Measurements from ENCODE around the gene TUT7. TPM values are rescaled to one million over a fixed set of nuclear protein-coding genes. Genes with fewer than 3 reads are reported as not detected.

The TUT7 gene
- total and polyA plus RNA-seq, 2 experiments from 2014 or later = 21.4 to 23.8 TPM

DNA sequence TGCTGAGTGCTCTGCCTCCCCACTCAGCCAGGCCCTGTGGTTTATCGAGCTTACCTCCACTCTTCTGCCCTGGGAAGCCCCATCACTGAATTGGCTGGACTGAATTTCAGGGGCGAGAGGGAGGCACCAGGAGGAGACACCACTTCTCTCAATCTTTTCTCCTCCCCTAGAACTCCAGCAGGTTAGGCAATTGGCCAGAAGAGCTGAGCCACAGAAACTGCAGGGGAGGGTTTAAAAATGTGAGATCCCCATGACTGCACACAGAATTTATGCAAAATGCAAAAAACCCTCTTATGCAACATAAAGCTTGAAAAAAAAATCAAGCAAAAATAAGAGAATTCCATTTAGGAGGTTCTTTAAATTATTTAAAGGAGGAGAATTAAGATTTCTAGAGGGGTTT lies 29.9 kb downstream of the TUT7 start (continued):
- TF ChIP-seq, protein P1, sequence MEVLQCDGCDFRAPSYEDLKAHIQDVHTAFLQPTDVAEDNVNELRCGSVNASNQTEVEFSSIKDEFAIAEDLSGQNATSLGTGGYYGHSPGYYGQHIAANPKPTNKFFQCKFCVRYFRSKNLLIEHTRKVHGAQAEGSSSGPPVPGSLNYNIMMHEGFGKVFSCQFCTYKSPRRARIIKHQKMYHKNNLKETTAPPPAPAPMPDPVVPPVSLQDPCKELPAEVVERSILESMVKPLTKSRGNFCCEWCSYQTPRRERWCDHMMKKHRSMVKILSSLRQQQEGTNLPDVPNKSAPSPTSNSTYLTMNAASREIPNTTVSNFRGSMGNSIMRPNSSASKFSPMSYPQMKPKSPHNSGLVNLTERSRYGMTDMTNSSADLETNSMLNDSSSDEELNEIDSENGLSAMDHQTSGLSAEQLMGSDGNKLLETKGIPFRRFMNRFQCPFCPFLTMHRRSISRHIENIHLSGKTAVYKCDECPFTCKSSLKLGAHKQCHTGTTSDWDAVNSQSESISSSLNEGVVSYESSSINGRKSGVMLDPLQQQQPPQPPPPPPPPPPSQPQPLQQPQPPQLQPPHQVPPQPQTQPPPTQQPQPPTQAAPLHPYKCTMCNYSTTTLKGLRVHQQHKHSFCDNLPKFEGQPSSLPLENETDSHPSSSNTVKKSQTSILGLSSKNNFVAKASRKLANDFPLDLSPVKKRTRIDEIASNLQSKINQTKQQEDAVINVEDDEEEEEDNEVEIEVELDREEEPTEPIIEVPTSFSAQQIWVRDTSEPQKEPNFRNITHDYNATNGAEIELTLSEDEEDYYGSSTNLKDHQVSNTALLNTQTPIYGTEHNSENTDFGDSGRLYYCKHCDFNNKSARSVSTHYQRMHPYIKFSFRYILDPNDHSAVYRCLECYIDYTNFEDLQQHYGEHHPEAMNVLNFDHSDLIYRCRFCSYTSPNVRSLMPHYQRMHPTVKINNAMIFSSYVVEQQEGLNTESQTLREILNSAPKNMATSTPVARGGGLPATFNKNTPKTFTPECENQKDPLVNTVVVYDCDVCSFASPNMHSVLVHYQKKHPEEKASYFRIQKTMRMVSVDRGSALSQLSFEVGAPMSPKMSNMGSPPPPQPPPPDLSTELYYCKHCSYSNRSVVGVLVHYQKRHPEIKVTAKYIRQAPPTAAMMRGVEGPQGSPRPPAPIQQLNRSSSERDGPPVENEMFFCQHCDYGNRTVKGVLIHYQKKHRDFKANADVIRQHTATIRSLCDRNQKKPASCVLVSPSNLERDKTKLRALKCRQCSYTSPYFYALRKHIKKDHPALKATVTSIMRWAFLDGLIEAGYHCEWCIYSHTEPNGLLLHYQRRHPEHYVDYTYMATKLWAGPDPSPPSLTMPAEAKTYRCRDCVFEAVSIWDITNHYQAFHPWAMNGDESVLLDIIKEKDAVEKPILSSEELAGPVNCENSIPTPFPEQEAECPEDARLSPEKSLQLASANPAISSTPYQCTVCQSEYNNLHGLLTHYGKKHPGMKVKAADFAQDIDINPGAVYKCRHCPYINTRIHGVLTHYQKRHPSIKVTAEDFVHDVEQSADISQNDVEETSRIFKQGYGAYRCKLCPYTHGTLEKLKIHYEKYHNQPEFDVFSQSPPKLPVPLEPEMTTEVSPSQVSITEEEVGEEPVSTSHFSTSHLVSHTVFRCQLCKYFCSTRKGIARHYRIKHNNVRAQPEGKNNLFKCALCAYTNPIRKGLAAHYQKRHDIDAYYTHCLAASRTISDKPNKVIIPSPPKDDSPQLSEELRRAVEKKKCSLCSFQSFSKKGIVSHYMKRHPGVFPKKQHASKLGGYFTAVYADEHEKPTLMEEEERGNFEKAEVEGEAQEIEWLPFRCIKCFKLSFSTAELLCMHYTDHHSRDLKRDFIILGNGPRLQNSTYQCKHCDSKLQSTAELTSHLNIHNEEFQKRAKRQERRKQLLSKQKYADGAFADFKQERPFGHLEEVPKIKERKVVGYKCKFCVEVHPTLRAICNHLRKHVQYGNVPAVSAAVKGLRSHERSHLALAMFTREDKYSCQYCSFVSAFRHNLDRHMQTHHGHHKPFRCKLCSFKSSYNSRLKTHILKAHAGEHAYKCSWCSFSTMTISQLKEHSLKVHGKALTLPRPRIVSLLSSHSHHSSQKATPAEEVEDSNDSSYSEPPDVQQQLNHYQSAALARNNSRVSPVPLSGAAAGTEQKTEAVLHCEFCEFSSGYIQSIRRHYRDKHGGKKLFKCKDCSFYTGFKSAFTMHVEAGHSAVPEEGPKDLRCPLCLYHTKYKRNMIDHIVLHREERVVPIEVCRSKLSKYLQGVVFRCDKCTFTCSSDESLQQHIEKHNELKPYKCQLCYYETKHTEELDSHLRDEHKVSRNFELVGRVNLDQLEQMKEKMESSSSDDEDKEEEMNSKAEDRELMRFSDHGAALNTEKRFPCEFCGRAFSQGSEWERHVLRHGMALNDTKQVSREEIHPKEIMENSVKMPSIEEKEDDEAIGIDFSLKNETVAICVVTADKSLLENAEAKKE (CRISPR knock-in tag; IDR thresholded peaks at IDR 0.05) = no peak
- TF ChIP-seq, protein P2, sequence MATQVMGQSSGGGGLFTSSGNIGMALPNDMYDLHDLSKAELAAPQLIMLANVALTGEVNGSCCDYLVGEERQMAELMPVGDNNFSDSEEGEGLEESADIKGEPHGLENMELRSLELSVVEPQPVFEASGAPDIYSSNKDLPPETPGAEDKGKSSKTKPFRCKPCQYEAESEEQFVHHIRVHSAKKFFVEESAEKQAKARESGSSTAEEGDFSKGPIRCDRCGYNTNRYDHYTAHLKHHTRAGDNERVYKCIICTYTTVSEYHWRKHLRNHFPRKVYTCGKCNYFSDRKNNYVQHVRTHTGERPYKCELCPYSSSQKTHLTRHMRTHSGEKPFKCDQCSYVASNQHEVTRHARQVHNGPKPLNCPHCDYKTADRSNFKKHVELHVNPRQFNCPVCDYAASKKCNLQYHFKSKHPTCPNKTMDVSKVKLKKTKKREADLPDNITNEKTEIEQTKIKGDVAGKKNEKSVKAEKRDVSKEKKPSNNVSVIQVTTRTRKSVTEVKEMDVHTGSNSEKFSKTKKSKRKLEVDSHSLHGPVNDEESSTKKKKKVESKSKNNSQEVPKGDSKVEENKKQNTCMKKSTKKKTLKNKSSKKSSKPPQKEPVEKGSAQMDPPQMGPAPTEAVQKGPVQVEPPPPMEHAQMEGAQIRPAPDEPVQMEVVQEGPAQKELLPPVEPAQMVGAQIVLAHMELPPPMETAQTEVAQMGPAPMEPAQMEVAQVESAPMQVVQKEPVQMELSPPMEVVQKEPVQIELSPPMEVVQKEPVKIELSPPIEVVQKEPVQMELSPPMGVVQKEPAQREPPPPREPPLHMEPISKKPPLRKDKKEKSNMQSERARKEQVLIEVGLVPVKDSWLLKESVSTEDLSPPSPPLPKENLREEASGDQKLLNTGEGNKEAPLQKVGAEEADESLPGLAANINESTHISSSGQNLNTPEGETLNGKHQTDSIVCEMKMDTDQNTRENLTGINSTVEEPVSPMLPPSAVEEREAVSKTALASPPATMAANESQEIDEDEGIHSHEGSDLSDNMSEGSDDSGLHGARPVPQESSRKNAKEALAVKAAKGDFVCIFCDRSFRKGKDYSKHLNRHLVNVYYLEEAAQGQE (IDR thresholded peaks at IDR 0.05; ENCODE audit: unreplicated experiment) = no peak
- TF ChIP-seq ZNF114 (CRISPR knock-in tag; IDR thresholded peaks at IDR 0.05) (no peak), EZH2 (IDR thresholded peaks at IDR 0.05; ENCODE audit: low read depth, unreplicated experiment) (no peak), JUNB (IDR thresholded peaks at IDR 0.05; ENCODE audit: unreplicated experiment) (no peak)
- TF ChIP-seq, protein P3, sequence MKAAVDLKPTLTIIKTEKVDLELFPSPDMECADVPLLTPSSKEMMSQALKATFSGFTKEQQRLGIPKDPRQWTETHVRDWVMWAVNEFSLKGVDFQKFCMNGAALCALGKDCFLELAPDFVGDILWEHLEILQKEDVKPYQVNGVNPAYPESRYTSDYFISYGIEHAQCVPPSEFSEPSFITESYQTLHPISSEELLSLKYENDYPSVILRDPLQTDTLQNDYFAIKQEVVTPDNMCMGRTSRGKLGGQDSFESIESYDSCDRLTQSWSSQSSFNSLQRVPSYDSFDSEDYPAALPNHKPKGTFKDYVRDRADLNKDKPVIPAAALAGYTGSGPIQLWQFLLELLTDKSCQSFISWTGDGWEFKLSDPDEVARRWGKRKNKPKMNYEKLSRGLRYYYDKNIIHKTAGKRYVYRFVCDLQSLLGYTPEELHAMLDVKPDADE (IDR thresholded peaks at IDR 0.05) = no peak

All from GM23338 (cell line).